Measurements from ENCODE around the gene OR1F1.

The OR1F1 gene

DNA sequence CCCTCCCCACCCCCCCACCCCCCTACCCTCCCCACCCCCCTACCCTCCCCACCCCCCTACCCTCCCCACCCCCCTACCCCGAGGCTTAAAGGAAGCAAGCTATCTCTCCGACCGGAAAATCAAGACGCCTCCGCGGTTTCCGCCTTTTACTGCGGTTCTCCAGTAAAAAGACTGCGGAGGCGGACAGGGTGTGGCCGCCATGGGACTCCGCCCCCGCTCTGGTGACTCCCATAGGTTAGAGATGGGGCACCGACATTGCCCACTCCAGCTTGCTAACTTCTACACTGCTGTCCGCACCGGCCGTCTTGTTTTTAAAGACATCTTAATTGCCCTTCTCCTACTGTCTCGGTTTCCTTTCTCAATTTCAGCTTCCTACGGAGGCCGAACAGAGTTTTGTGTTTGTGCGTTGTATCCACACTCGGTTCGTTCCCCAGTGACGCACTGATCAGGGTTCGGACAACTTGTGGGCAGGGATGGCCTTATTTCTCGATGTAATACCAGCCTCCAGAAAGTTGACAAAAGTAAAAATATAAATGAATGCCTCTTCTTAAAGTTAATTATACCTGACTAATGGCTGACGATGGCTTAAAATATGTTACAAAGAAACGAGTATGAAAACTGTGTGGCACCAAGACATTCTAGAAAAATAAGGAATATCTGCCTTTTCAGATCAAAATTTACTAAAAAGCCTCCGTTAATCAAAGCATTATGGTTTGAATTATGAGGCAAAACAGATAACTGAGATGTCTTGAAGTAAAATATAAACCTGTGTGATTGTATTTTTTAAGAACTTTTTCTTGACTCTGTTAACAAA is 48.1 kb downstream of the OR1F1 start:
- no peak for DNase-seq (ENCODE audit: low spot score)
- TF ChIP-seq, protein P1, sequence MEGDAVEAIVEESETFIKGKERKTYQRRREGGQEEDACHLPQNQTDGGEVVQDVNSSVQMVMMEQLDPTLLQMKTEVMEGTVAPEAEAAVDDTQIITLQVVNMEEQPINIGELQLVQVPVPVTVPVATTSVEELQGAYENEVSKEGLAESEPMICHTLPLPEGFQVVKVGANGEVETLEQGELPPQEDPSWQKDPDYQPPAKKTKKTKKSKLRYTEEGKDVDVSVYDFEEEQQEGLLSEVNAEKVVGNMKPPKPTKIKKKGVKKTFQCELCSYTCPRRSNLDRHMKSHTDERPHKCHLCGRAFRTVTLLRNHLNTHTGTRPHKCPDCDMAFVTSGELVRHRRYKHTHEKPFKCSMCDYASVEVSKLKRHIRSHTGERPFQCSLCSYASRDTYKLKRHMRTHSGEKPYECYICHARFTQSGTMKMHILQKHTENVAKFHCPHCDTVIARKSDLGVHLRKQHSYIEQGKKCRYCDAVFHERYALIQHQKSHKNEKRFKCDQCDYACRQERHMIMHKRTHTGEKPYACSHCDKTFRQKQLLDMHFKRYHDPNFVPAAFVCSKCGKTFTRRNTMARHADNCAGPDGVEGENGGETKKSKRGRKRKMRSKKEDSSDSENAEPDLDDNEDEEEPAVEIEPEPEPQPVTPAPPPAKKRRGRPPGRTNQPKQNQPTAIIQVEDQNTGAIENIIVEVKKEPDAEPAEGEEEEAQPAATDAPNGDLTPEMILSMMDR (IDR thresholded peaks at IDR 0.05; ENCODE audit: extremely low read depth, missing control alignments), result no peak

DNA sequence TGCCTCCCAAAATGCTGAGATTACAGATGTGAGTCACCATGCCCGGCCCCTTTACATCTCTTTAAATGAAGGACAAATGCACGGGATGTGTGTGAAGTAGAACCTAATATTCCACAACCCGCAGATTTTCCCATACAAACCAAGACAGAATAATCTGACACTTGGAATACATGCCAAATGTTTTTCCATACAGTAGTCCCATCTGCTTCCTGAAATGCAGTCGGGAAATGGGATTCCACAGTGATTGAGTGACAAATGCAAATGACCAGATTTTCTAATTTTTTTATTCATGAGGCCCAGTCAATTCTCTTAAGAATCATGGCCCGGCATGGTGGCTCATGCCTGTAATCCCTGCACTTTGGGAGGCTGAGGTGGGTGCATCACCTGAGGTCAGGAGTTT is 53.8 kb downstream of the OR1F1 start:
- DNase-seq (ENCODE audit: low spot score), result no peak
- TF ChIP-seq, protein P1 (IDR thresholded peaks at IDR 0.05; ENCODE audit: extremely low read depth, missing control alignments), result no peak

DNA sequence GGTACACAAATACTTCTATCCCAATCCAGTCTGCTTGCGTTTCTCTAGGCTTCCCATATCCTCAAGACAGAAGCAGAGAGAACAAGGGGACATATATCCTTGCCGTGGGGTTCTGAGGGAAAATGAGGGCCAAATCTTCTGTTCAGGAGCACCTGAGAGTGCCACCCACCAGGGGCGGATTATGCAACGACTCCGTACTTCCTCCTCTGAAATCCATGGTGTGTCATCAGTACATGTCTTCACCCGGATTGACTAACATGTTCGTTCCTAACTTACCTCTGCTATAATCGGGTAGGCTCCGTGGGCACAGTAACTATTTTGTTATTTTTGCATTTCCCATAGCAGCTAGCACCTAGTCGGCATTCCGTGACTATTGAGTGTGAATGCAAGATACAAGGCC is 54.7 kb downstream of the OR1F1 start:
- DNase-seq (ENCODE audit: low spot score), result no peak
- TF ChIP-seq, protein P1 (IDR thresholded peaks at IDR 0.05; ENCODE audit: extremely low read depth, missing control alignments), result no peak

DNA sequence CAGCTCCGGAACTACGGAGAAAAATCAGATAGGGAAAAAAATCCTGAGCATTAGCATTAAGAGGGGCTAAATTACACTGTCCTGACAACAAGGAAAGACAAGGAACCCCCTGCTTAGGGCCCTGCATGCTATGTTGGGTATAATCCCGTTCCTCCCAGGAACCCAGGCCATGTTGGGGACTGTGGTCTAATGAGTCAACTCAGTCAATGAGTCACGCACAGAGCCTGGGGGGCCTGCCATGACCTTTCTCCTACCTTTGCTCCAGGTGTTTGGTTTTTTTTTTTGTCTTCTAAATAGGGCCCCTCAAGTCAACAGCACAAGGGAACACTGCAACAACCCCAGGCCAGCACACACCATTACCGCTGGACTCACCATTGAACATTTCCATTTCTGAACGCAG is 55.9 kb downstream of the OR1F1 start:
- no peak for DNase-seq (ENCODE audit: low spot score)
- TF ChIP-seq, protein P1 (IDR thresholded peaks at IDR 0.05; ENCODE audit: extremely low read depth, missing control alignments), result no peak

DNA sequence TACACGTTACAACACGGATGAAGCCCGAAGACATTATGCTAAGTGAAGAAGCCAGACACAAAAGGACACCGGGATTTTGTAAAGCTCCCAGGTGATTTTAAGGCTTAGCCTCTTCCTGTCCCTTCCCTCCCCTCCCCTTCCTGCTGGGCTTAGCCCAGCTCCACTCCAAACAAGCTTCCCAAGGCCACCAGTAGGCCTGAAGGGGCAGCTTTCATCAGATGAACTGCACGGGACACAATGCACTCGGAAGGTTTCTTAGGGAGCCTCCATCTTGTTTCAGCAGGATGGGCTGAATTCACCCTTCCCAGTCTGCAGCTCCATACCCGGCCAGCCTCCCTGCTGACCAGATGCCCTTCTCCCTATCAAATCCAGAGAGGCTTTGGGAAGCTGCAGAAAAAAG is 58.0 kb downstream of the OR1F1 start:
- no peak for DNase-seq (ENCODE audit: low spot score)
- TF ChIP-seq, protein P1 (IDR thresholded peaks at IDR 0.05; ENCODE audit: extremely low read depth, missing control alignments), result no peak

DNA sequence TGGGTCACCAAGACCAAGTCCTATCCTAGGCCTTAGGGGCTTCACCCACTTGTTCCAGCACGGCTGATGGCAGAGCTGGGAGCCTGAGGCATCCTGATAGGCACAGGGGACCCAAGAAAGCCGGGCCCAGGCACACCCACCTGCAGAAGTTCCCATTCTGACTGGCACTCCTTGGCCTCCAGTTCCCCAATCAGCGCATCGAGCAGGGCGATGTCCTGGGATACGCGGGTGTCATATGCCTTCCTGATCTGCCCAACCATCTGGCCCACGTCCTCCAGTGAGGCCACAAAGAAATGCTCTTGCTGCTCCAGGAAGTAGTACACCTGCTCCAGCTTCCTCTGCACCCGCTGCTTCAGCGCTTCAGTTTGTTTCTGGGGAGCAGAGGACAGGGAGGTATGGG is 58.9 kb downstream of the OR1F1 start:
- TF ChIP-seq, protein P1 (IDR thresholded peaks at IDR 0.05; ENCODE audit: extremely low read depth, missing control alignments), result no peak
- no peak for DNase-seq (ENCODE audit: low spot score)

DNA sequence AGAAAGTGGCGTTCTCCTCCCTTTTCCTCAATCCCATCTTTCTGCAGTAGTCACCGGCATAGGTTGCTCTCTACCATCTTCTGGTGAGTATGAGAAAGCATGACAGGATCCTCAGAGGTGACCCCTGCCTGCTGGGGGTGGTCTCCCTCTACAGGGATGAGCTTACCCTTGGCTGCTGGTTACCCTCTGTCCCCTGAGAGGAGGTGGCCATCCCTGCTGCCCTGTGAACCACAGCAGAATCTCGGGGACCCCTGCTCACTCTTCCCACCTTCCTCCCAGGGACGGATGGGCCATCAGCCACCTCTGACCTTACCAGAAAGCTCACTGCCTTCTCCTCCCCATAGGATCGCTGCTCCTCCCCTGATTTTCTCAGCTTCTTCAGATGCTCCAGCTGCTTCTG is 60.6 kb downstream of the OR1F1 start:
- DNase-seq (ENCODE audit: low spot score), result no peak
- TF ChIP-seq, protein P1 (IDR thresholded peaks at IDR 0.05; ENCODE audit: extremely low read depth, missing control alignments), result no peak
